ENCODE results near the gene NLGN1.

Gene NLGN1

GRCh38 chr3:173889596-173889995 is 492.1 kb downstream of the NLGN1 start:
- no peak overlapping the region for H3K4me3 ChIP-seq (ENCODE audit: low read depth, low read length)
- TF ChIP-seq CTCF (IDR thresholded peaks at IDR 0.05; ENCODE audit: control insufficient read depth, extremely low read depth, insufficient read depth) = no peak
- DNase-seq (ENCODE audit: low read depth) = peak; percentile 88

GRCh38 chr3:173890091-173890490 is 492.5 kb downstream of the NLGN1 start:
- no peak overlapping the region for H3K4me3 ChIP-seq (ENCODE audit: low read depth, low read length)
- no peak for TF ChIP-seq CTCF (IDR thresholded peaks at IDR 0.05; ENCODE audit: control insufficient read depth, extremely low read depth, insufficient read depth)
- no peak for DNase-seq (ENCODE audit: low read depth)

- DNase-seq (ENCODE audit: low read depth) = no peak
- no peak for TF ChIP-seq CTCF (IDR thresholded peaks at IDR 0.05; ENCODE audit: control insufficient read depth, extremely low read depth, insufficient read depth)
- no peak overlapping the region for H3K4me3 ChIP-seq (ENCODE audit: low read depth, low read length)
Observed at GRCh38 chr3:173891272-173892100, 493.9 kb downstream of the NLGN1 start.

- H3K4me3 ChIP-seq (ENCODE audit: low read depth, low read length) = no peak overlapping the region
- no peak for DNase-seq (ENCODE audit: low read depth)
- no peak for TF ChIP-seq CTCF (IDR thresholded peaks at IDR 0.05; ENCODE audit: control insufficient read depth, extremely low read depth, insufficient read depth)
Observed at GRCh38 chr3:173892547-173892946, 495.0 kb downstream of the NLGN1 start.

GRCh38 chr3:173893066-173893465 is 495.5 kb downstream of the NLGN1 start:
- TF ChIP-seq CTCF (IDR thresholded peaks at IDR 0.05; ENCODE audit: control insufficient read depth, extremely low read depth, insufficient read depth) = no peak
- H3K4me3 ChIP-seq (ENCODE audit: low read depth, low read length) = no peak overlapping the region
- DNase-seq (ENCODE audit: low read depth) = no peak

- no peak for TF ChIP-seq CTCF (IDR thresholded peaks at IDR 0.05; ENCODE audit: control insufficient read depth, extremely low read depth, insufficient read depth)
- H3K4me3 ChIP-seq (ENCODE audit: low read depth, low read length) = no peak overlapping the region
- DNase-seq (ENCODE audit: low read depth) = no peak
Observed at GRCh38 chr3:173893835-173894234, 496.3 kb downstream of the NLGN1 start.

GRCh38 chr3:173897631-173898030 is 500.1 kb downstream of the NLGN1 start:
- H3K4me3 ChIP-seq (ENCODE audit: low read depth, low read length) = no peak overlapping the region
- no peak for TF ChIP-seq CTCF (IDR thresholded peaks at IDR 0.05; ENCODE audit: control insufficient read depth, extremely low read depth, insufficient read depth)
- no peak for DNase-seq (ENCODE audit: low read depth)
